IMR-90 (cell line): ENCODE measurements around the gene C1QC. TPM values are rescaled to one million over a fixed set of nuclear protein-coding genes. Genes with fewer than 3 reads are reported as not detected.

Experiments used
- ATAC-seq: fragments of 200-7000 bp; cut with Tn5 transposase; 2 replicates; pipeline ENCODE4 v1.9.1; 2020; ENCODE audit warnings: low read depth, mild to moderate bottlenecking, moderate library complexity
- BruUV-seq: library from RNA; stranded (reverse); fragments of 400-500 nt; replicated peaks from 2 replicates; lab custom pipeline; 2021; lab: Mats Ljungman, UMichigan
- CTCF ChIA-PET: fragments of 300-600 bp; formaldehyde crosslinking; extraction: SDS; loops from one replicate; lab custom pipeline; 2021; ENCODE audit warnings: antibody characterized with exemption; lab: Yijun Ruan, JAX
- POLR2A ChIA-PET: fragments of 300-600 bp; sonication (Branson Sonifier 250); formaldehyde crosslinking; loops from one replicate; lab custom pipeline; 2022; ENCODE audit warnings: antibody characterized with exemption; ENCODE audit not compliant: unreplicated experiment; lab: Charles Lee
- DNase-seq: peaks from one replicate; pipeline ENCODE4 v3.0.0; 2013
- H2AFZ ChIP-seq: replicated peaks from 2 replicates; pipeline ENCODE3; 2013; ENCODE audit warnings: low read length, mild to moderate bottlenecking; ENCODE audit not compliant: poor library complexity
- H2AK5ac ChIP-seq: 2 replicates; pipeline ENCODE4 v1.6.1; 2013; ENCODE audit warnings: low read depth, low read length, inconsistent platforms
- H2AK9ac ChIP-seq: replicated peaks from 2 replicates; pipeline ENCODE3; 2013; ENCODE audit warnings: mild to moderate bottlenecking, low read depth, low read length, moderate library complexity; ENCODE audit not compliant: poor library complexity
- H2BK120ac ChIP-seq: 2 replicates; pipeline ENCODE4 v1.6.1; 2013; ENCODE audit warnings: low read depth, low read length, inconsistent platforms
- H2BK15ac ChIP-seq: 3 replicates; pipeline ENCODE4 v1.6.1; 2013; ENCODE audit warnings: low read depth, low read length, inconsistent platforms
- H2BK20ac ChIP-seq: 2 replicates; pipeline ENCODE4 v1.6.1; 2013; ENCODE audit warnings: low read depth, mild to moderate bottlenecking, inconsistent platforms, low read length, moderate library complexity
- H2BK5ac ChIP-seq: 2 replicates; pipeline ENCODE4 v1.6.1; 2013; ENCODE audit warnings: mild to moderate bottlenecking, low read depth, low read length, inconsistent platforms; ENCODE audit not compliant: poor library complexity, severe bottlenecking
- H3K14ac ChIP-seq: replicated peaks from 2 replicates; pipeline ENCODE4 v1.6.1; 2013; ENCODE audit warnings: low read depth, low read length, inconsistent platforms
- H3K18ac ChIP-seq: 2 replicates; pipeline ENCODE4 v1.6.1; 2013; ENCODE audit warnings: low read depth, low read length, control low read depth
- H3K23ac ChIP-seq: 2 replicates; pipeline ENCODE4 v1.6.1; 2013; ENCODE audit warnings: low read depth, low read length, inconsistent platforms
- H3K27ac ChIP-seq: 2 replicates; pipeline ENCODE4 v1.5.1; 2013; ENCODE audit warnings: mild to moderate bottlenecking, control low read depth, low read length; ENCODE audit not compliant: insufficient read depth
- H3K27me3 ChIP-seq: 2 replicates; pipeline ENCODE4 v1.6.1; 2013; ENCODE audit warnings: low read length; ENCODE audit not compliant: control insufficient read depth, insufficient read depth
- H3K36me3 ChIP-seq: 2 replicates; pipeline ENCODE4 v1.6.1; 2013; ENCODE audit warnings: low read length, mixed read lengths; ENCODE audit not compliant: control insufficient read depth, insufficient read depth
- H3K4ac ChIP-seq: 2 replicates; pipeline ENCODE4 v1.6.1; 2013; ENCODE audit warnings: low read depth, low read length, inconsistent platforms
- H3K4me1 ChIP-seq: 2 replicates; pipeline ENCODE4 v1.6.1; 2013; ENCODE audit warnings: low read length, mixed read lengths; ENCODE audit not compliant: control insufficient read depth, insufficient read depth
- H3K4me2 ChIP-seq: 2 replicates; pipeline ENCODE4 v1.6.1; 2013; ENCODE audit warnings: low read depth, mild to moderate bottlenecking, control low read depth, low read length, moderate library complexity
- H3K4me3 ChIP-seq: 2 replicates; pipeline ENCODE4 v1.5.1; 2013; ENCODE audit warnings: low read depth, mild to moderate bottlenecking, control low read depth, low read length, moderate library complexity; ENCODE audit not compliant: insufficient read depth
- H3K56ac ChIP-seq: 2 replicates; pipeline ENCODE4 v1.6.1; 2013; ENCODE audit warnings: low read length, inconsistent platforms; ENCODE audit not compliant: insufficient read depth; ENCODE audit errors: extremely low read depth
- H3K79me1 ChIP-seq, 2 experiments: 2 replicates each; pipeline ENCODE4 v1.6.1; 2013; ENCODE audit warnings: low read length in 2 of 2, inconsistent platforms in 1 of 2, low read depth in 1 of 2
- H3K9ac ChIP-seq: 2 replicates; pipeline ENCODE4 v1.6.1; 2013; ENCODE audit warnings: low read depth, low read length, control low read depth
- H3K9me1 ChIP-seq: 2 replicates; pipeline ENCODE4 v1.6.1; 2013; ENCODE audit warnings: low read length, inconsistent platforms; ENCODE audit not compliant: insufficient read depth
- H3K9me3 ChIP-seq: 2 replicates; pipeline ENCODE4 v1.6.1; 2013; ENCODE audit warnings: low read length; ENCODE audit not compliant: control insufficient read depth, insufficient read depth
- H4K20me1 ChIP-seq: 2 replicates; pipeline ENCODE4 v1.6.1; 2013; ENCODE audit warnings: low read length, inconsistent platforms; ENCODE audit not compliant: insufficient read depth
- H4K5ac ChIP-seq: 2 replicates; pipeline ENCODE4 v1.6.1; 2013; ENCODE audit warnings: mild to moderate bottlenecking, low read depth, low read length, control low read depth
- H4K8ac ChIP-seq, 2 experiments: 2 replicates each; pipeline ENCODE4 v1.6.1; 2013; ENCODE audit warnings: low read depth in 2 of 2, low read length in 2 of 2, control low read depth in 1 of 2, inconsistent platforms in 1 of 2
- H4K91ac ChIP-seq: 2 replicates; pipeline ENCODE4 v1.6.1; 2013; ENCODE audit warnings: low read depth, low read length, inconsistent platforms; ENCODE audit not compliant: insufficient read depth
- BHLHE40 ChIP-seq: fragments of 150-350 bp; IDR thresholded peaks from 2 replicates; pipeline ENCODE4 v1.6.1; 2016; ENCODE audit warnings: mild to moderate bottlenecking, low read depth, low read length
- FOS ChIP-seq: fragments of 150-350 bp; IDR thresholded peaks from 2 replicates; pipeline ENCODE4 v1.6.1; 2016; ENCODE audit warnings: low read depth, low read length
- MAFK ChIP-seq: IDR thresholded peaks from 2 replicates; pipeline ENCODE4 v1.6.1; 2012; ENCODE audit warnings: low read depth, low read length, improper control_type of control experiment
- MAZ ChIP-seq: IDR thresholded peaks from 2 replicates; pipeline ENCODE4 v1.6.1; 2012; ENCODE audit warnings: low read depth, mild to moderate bottlenecking, low read length, improper control_type of control experiment, moderate library complexity, borderline replicate concordance
- MXI1 ChIP-seq: IDR thresholded peaks from 2 replicates; pipeline ENCODE4 v1.6.1; 2012; ENCODE audit warnings: low read depth, mild to moderate bottlenecking, low read length, moderate library complexity, borderline replicate concordance
- NFE2L2 ChIP-seq: fragments of 150-350 bp; IDR thresholded peaks from 2 replicates; pipeline ENCODE4 v1.6.1; 2016; ENCODE audit warnings: low read depth, mild to moderate bottlenecking, low read length
- RAD21 ChIP-seq: IDR thresholded peaks from 2 replicates; pipeline ENCODE4 v1.6.1; 2012; ENCODE audit warnings: low read length, improper control_type of control experiment
- RFX5 ChIP-seq: IDR thresholded peaks from 2 replicates; pipeline ENCODE4 v1.8.0; 2012; ENCODE audit warnings: low read depth, mild to moderate bottlenecking, low read length, moderate library complexity
- SMC3 ChIP-seq: fragments of 150-350 bp; IDR thresholded peaks from 2 replicates; pipeline ENCODE4 v1.6.1; 2016; ENCODE audit warnings: low read depth, mild to moderate bottlenecking, antibody characterized with exemption, low read length, moderate library complexity
- WGBS, 2 experiments: methylation state at CpG; one replicate each; pipeline versions ENCODE4 v1.1.5 to v1.1.7; 2013; ENCODE audit warnings: missing lambda C conversion rate in 2 of 2; ENCODE audit not compliant: insufficient read length in 1 of 2; ENCODE audit errors: extremely low coverage in 2 of 2; 5-methylcytosine and 5-hydroxymethylcytosine counted together
- dilution Hi-C: fragments of 300-500 bp; cut with HindIII; formaldehyde crosslinking; loops from one replicate; pipeline ENCODE4 v1.14.3; 2018; ENCODE audit warnings: low sequenced_read_pairs; ENCODE audit not compliant: unreplicated experiment
- in situ Hi-C: fragments of 300-500 bp; cut with MboI; formaldehyde crosslinking; loops from 3 replicates; pipeline ENCODE4 v1.14.3; 2019; ENCODE audit warnings: low sequenced_read_pairs, inconsistent platforms, mixed read lengths
- intact Hi-C: fragments of 100-400 bp; cut with micrococcal nuclease; formaldehyde crosslinking; loops from 2 replicates; pipeline ENCODE4 v1.10.0; 2022
- polyA plus RNA-seq, 3 experiments: library from polyadenylated mRNA; depleted of rRNA; stranded (reverse); fragments of >200 nt; gene quantifications; 2 replicates each; pipeline ENCODE4 v1.2.3, GENCODE V29; 2012; ENCODE audit warnings: low replicate concordance in 1 of 3
- total RNA-seq: library from RNA; depleted of rRNA; stranded (reverse); fragments of >200 nt; gene quantifications from 2 replicates; pipeline ENCODE4 v1.2.3, GENCODE V29; 2012
- TF ChIP-seq, protein P1 (sequence below): fragments of 150-350 bp; IDR thresholded peaks from 2 replicates; pipeline ENCODE4 v1.6.1; 2017; ENCODE audit warnings: mild to moderate bottlenecking, antibody characterized with exemption, low read length, low read depth
- TF ChIP-seq, protein P2 (sequence below): conservative IDR thresholded peaks from 2 replicates; pipeline ENCODE4 v1.5.1; 2012; ENCODE audit warnings: mild to moderate bottlenecking, low read depth, low read length, improper control_type of control experiment
- TF ChIP-seq, protein P3 (sequence below): fragments of 150-350 bp; IDR thresholded peaks from 2 replicates; pipeline ENCODE4 v1.6.1; 2016; ENCODE audit warnings: low read depth, mild to moderate bottlenecking, low read length, moderate library complexity, borderline replicate concordance

C1QC gene
- total and polyA plus RNA-seq, 2 of the 4 experiments (the other 2 are of a cell fraction), result not detected

DNA sequence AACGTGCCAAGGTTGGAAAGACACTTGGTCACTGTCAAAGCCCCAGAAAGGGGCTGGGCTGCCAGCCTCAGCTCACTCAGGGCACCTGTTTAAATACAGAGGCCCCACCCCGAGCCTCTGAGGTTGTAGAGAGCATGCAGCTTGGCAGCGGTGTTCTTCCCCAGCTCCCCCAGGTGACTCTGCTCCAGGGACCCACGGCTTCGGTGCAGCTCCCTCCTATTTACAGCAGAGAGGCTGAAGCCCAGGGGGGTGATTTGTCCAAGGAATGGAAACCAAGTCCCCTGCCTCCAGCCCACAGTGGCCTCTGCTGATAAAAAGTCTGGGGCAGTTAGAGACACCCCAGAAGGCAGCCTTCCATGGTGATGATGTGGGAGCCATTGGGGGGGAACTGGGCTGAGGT, 16.1 kb upstream of the C1QC start (continued):
- TF ChIP-seq SMC3 (no peak), RFX5 (no peak), MAFK (no peak), NFE2L2 (no peak), MXI1 (no peak), FOS (no peak)

DNA sequence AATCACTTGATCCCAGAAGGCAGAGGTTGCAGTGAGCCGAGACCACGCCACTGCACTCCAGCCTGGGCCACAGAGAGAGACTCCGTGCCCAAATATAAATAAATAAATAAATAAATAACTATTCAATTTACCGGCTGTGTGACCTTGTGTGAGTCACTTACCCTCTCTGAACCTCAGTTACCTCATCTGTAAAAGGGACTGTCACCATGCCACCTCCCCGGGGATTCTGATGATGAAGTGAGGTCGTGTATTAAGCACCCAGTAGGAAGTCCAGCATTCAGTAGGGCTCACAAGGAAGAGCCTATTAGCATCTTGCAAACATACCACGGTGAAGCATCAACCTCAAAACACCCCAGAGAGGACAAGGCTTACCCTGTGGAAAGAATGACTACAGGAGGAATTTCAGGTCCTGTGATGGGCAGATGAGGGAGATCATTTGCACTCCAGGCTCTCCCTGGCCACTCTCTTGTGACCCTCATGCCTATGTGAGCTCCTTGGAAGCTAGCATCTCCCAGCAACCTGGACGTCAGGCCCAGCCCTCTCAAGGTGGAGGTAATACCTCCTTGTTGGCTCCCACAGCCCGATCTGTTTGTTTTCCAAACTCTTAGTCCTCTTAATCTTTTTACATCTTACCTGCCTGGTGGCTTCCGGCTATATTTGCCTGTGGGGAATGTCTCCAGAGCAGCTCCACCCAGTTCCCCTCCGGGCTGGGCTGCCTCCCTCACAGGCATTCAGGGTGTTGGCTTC, 14.6 kb upstream of the C1QC start:
- Histone ChIP-seq H3K23ac (no peak overlapping the region), H2BK5ac (no peak overlapping the region), H3K27ac (no peak overlapping the region), H4K8ac (no peak overlapping the region), H2BK15ac (no peak overlapping the region), H3K4me2 (no peak overlapping the region), H4K20me1 (peaks cover 3% of the 10 kb centered on the region; the same call in 1 of the 2 replicates), H3K36me3 (no peaks in the 10 kb centered on the region), H2BK20ac (no peak overlapping the region), H2AFZ (no peak overlapping the region), H2AK5ac (no peak overlapping the region), H3K9me3 (no peaks in the 10 kb centered on the region), H3K9ac (no peak overlapping the region), H3K14ac (no peak overlapping the region), H3K9me1 (no peaks in the 10 kb centered on the region), H4K91ac (no peak overlapping the region), H2AK9ac (no peak overlapping the region), H3K56ac (no peak overlapping the region), H3K4me3 (no peak overlapping the region), H3K4me1 (no peaks in the 10 kb centered on the region), H4K5ac (no peak overlapping the region), H3K18ac (no peak overlapping the region), H2BK120ac (no peak overlapping the region), H3K4ac (no peak overlapping the region), H3K27me3 (peaks cover 70% of the 10 kb centered on the region), H3K79me1 (no peaks in the 10 kb centered on the region)
- no peak for DNase-seq
- CTCF ChIA-PET, result no interaction called here
- in situ Hi-C loops (no loop called here), intact Hi-C loops (no loop called here), dilution Hi-C loops (no loop called here)
- BruUV-seq, result no TSS peak
- POLR2A ChIA-PET, result no interaction called here
- no CpG with 5 or more reads among the region's 11 CpGs for WGBS, 2 experiments
- ATAC-seq, result no peak
- no peak for TF ChIP-seq MAZ
- no peak for TF ChIP-seq NFE2L2
- TF ChIP-seq, protein P1, sequence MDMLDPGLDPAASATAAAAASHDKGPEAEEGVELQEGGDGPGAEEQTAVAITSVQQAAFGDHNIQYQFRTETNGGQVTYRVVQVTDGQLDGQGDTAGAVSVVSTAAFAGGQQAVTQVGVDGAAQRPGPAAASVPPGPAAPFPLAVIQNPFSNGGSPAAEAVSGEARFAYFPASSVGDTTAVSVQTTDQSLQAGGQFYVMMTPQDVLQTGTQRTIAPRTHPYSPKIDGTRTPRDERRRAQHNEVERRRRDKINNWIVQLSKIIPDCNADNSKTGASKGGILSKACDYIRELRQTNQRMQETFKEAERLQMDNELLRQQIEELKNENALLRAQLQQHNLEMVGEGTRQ, result no peak
- no peak for TF ChIP-seq MXI1
- no peak for TF ChIP-seq MAFK
- no peak for TF ChIP-seq RAD21
- TF ChIP-seq, protein P2, sequence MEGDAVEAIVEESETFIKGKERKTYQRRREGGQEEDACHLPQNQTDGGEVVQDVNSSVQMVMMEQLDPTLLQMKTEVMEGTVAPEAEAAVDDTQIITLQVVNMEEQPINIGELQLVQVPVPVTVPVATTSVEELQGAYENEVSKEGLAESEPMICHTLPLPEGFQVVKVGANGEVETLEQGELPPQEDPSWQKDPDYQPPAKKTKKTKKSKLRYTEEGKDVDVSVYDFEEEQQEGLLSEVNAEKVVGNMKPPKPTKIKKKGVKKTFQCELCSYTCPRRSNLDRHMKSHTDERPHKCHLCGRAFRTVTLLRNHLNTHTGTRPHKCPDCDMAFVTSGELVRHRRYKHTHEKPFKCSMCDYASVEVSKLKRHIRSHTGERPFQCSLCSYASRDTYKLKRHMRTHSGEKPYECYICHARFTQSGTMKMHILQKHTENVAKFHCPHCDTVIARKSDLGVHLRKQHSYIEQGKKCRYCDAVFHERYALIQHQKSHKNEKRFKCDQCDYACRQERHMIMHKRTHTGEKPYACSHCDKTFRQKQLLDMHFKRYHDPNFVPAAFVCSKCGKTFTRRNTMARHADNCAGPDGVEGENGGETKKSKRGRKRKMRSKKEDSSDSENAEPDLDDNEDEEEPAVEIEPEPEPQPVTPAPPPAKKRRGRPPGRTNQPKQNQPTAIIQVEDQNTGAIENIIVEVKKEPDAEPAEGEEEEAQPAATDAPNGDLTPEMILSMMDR, result no peak
- TF ChIP-seq, protein P3, sequence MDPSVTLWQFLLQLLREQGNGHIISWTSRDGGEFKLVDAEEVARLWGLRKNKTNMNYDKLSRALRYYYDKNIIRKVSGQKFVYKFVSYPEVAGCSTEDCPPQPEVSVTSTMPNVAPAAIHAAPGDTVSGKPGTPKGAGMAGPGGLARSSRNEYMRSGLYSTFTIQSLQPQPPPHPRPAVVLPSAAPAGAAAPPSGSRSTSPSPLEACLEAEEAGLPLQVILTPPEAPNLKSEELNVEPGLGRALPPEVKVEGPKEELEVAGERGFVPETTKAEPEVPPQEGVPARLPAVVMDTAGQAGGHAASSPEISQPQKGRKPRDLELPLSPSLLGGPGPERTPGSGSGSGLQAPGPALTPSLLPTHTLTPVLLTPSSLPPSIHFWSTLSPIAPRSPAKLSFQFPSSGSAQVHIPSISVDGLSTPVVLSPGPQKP, result no peak
- TF ChIP-seq BHLHE40, result no peak
